ENCODE results near the gene SETD3. TPM values are rescaled to one million over a fixed set of nuclear protein-coding genes. Genes with fewer than 3 reads are reported as not detected.

SETD3 gene
- total RNA-seq, 2 donors from 2014 or later, result 34.6 to 39.4 TPM

- no peak overlapping the region for H3K4me3 ChIP-seq
- 79 to 83% methylated on average over 14 to 15 of the region's 15 CpGs for WGBS, 2 donors
- ATAC-seq (no peak), DNase-seq (no peak)
- intact Hi-C loops (cut with DNase I), result no loop called here
- no peaks in the 10 kb centered on the region for H3K36me3 ChIP-seq (replicated peaks in 1 of 2; ENCODE audit: insufficient read depth in 1 of 2, low read depth in 2 of 2)
- H3K4me1 ChIP-seq, result no peaks in the 10 kb centered on the region
- H3K9me3 ChIP-seq, result no peaks in the 10 kb centered on the region
- H3K27ac ChIP-seq, result no peak overlapping the region
- H3K27me3 ChIP-seq, result no peaks in the 10 kb centered on the region
- no peak for TF ChIP-seq POLR2A (IDR thresholded peaks at IDR 0.05)
- TF ChIP-seq, protein P1, sequence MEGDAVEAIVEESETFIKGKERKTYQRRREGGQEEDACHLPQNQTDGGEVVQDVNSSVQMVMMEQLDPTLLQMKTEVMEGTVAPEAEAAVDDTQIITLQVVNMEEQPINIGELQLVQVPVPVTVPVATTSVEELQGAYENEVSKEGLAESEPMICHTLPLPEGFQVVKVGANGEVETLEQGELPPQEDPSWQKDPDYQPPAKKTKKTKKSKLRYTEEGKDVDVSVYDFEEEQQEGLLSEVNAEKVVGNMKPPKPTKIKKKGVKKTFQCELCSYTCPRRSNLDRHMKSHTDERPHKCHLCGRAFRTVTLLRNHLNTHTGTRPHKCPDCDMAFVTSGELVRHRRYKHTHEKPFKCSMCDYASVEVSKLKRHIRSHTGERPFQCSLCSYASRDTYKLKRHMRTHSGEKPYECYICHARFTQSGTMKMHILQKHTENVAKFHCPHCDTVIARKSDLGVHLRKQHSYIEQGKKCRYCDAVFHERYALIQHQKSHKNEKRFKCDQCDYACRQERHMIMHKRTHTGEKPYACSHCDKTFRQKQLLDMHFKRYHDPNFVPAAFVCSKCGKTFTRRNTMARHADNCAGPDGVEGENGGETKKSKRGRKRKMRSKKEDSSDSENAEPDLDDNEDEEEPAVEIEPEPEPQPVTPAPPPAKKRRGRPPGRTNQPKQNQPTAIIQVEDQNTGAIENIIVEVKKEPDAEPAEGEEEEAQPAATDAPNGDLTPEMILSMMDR (IDR thresholded peaks at IDR 0.05), result no peak
Measured at GRCh38 chr14:99356031-99356608, 124.5 kb downstream of the SETD3 start.

- ATAC-seq (no peak), DNase-seq (no peak)
- peaks cover 5% of the 10 kb centered on the region for H3K4me1 ChIP-seq
- H3K9me3 ChIP-seq, result no peaks in the 10 kb centered on the region
- 84 to 91% methylated on average over 5 to 7 of the region's 7 CpGs for WGBS, 2 donors
- H3K27ac ChIP-seq, result no peak overlapping the region
- TF ChIP-seq POLR2A (IDR thresholded peaks at IDR 0.05), result no peak
- TF ChIP-seq, protein P1 (IDR thresholded peaks at IDR 0.05), result no peak
- intact Hi-C loops (cut with DNase I), result no loop called here
- no peak overlapping the region for H3K4me3 ChIP-seq
- H3K36me3 ChIP-seq (replicated peaks in 1 of 2; ENCODE audit: insufficient read depth in 1 of 2, low read depth in 2 of 2), result no peaks in the 10 kb centered on the region
- no peaks in the 10 kb centered on the region for H3K27me3 ChIP-seq
Measured at GRCh38 chr14:99354166-99354875, 126.3 kb downstream of the SETD3 start.

DNA sequence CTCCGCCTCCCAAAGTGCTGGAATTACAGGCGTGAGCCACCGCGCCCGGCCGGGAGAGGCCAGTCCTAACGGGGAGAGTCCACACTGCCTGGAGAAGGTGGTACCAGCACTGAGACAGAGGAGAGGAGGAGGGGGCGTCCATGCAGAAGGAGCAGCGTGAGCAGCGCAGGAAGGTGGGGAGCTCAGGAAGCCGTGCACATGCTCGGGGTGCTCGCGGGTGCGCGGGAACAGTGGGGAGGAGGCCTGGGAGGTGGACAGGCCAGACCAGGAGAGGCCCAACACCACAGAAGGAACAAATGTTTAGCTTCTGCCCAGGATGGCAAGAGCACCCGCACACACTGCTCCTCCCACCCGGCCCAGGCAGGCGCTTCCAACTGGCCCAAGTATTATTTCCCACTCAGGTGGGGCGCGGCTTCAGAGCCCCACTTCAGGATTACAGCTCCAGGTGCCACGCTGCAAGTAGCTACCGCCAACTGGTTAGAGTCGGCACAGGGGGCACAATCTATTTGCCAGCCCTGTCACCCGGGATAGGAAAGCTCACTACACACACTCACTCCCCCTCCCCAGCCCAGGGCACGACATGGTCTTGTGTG, 127.9 kb downstream of the SETD3 start:
- H3K4me3 ChIP-seq, result no peak overlapping the region
- no peak overlapping the region for H3K27ac ChIP-seq
- no peaks in the 10 kb centered on the region for H3K9me3 ChIP-seq
- H3K36me3 ChIP-seq (replicated peaks in 1 of 2; ENCODE audit: insufficient read depth in 1 of 2, low read depth in 2 of 2), result no peaks in the 10 kb centered on the region
- intact Hi-C loops (cut with DNase I), result no loop called here
- 92 to 93% methylated on average over 24 to 26 of the region's 26 CpGs for WGBS, 2 donors
- H3K4me1 ChIP-seq, result peaks cover 10% of the 10 kb centered on the region
- TF ChIP-seq, protein P1 (IDR thresholded peaks at IDR 0.05), result no peak
- TF ChIP-seq POLR2A (IDR thresholded peaks at IDR 0.05), result no peak
- no peak for DNase-seq
- no peaks in the 10 kb centered on the region for H3K27me3 ChIP-seq
- ATAC-seq, result no peak

DNA sequence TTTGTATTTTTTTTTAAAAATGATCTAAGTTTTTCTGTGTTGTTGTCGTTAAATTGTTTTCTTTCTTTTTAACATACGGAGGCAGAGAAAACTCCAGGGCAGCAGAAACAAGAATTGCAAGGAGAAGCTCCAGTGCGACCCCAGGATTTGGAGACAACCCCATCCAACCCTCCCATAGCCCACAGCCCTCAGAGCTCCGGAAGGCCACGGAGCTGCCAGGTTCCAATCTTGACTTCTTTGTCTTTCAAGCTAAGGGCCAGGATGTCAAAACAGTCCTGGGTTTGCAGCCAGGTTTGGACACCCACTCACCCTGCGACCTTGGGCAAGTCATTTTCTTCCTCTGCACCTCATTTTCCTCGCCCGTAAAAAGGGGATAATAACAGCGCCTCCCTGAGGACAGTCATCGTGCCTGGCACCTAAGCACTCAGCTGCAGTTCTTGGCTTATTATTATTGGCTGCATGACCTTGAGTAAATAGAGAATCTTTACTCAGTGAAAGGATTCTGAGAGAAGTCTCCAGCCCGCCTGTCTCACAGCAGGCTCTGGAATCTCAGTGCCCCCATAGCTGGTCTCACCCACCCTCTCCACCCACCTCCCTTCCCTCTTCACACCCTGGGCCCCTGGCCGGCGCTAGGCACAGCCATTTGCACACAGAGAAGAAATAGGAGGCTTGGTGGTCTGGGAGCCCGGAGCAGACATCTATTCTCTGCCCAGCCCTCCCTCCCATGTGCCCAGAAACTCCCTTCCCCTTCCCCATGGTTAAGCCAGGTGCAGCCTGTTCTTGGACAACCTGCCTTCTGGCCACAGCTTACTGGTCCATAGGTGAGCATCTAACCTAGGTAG, 129.3 kb downstream of the SETD3 start:
- 63% methylated on average over 14 of the region's 14 CpGs for WGBS, 2 donors
- no peaks in the 10 kb centered on the region for H3K9me3 ChIP-seq
- H3K27ac ChIP-seq, result no peak overlapping the region
- ATAC-seq (no peak), DNase-seq (no peak)
- H3K27me3 ChIP-seq, result no peaks in the 10 kb centered on the region
- intact Hi-C loops (cut with DNase I), result no loop called here
- TF ChIP-seq POLR2A (IDR thresholded peaks at IDR 0.05), result no peak
- TF ChIP-seq, protein P1 (IDR thresholded peaks at IDR 0.05), result no peak
- peaks cover 17% of the 10 kb centered on the region for H3K4me1 ChIP-seq
- no peaks in the 10 kb centered on the region for H3K36me3 ChIP-seq (replicated peaks in 1 of 2; ENCODE audit: insufficient read depth in 1 of 2, low read depth in 2 of 2)
- no peak overlapping the region for H3K4me3 ChIP-seq
